Pons (tissue), 1 donor: ENCODE results near the gene ABCA9.
"Not testable (repeated sequence)": the region's sequence is repeated elsewhere in the genome, so short reads cannot be mapped to it uniquely, and the experiment has no call there.

Experiments used
- DNase-seq: peaks from one replicate; pipeline ENCODE4 v3.0.0-alpha.2; 2016; ENCODE audit warnings: low spot score

Gene ABCA9, protein sequence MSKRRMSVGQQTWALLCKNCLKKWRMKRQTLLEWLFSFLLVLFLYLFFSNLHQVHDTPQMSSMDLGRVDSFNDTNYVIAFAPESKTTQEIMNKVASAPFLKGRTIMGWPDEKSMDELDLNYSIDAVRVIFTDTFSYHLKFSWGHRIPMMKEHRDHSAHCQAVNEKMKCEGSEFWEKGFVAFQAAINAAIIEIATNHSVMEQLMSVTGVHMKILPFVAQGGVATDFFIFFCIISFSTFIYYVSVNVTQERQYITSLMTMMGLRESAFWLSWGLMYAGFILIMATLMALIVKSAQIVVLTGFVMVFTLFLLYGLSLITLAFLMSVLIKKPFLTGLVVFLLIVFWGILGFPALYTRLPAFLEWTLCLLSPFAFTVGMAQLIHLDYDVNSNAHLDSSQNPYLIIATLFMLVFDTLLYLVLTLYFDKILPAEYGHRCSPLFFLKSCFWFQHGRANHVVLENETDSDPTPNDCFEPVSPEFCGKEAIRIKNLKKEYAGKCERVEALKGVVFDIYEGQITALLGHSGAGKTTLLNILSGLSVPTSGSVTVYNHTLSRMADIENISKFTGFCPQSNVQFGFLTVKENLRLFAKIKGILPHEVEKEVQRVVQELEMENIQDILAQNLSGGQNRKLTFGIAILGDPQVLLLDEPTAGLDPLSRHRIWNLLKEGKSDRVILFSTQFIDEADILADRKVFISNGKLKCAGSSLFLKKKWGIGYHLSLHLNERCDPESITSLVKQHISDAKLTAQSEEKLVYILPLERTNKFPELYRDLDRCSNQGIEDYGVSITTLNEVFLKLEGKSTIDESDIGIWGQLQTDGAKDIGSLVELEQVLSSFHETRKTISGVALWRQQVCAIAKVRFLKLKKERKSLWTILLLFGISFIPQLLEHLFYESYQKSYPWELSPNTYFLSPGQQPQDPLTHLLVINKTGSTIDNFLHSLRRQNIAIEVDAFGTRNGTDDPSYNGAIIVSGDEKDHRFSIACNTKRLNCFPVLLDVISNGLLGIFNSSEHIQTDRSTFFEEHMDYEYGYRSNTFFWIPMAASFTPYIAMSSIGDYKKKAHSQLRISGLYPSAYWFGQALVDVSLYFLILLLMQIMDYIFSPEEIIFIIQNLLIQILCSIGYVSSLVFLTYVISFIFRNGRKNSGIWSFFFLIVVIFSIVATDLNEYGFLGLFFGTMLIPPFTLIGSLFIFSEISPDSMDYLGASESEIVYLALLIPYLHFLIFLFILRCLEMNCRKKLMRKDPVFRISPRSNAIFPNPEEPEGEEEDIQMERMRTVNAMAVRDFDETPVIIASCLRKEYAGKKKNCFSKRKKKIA (N-terminal part only)

DNA sequence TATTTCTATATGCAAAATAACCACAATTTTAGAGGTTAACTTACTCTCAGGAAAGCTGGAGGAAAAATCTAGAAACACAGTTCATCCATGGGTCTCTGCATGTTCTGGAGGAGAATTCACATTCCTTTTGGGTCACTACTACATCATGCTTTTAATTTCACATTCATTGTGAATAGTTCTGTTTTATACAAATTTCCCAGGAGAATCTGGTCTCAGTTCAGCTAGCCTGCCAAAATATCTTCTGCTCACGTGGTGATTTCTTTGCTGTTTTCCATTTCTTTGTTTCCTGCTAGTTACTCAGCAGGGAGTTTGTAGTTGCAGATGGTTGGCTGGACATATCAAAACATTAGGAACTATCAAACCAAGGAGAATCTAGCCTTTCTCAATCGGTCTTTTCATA, at the start of gene ABCA9:
TSS of gene ABCA9 (minus strand) at position 106 of the 400 bp plus-strand sequence. CDS start 9,801 bp downstream, outside the sequence.
- peak; percentile 35 for DNase-seq

DNA sequence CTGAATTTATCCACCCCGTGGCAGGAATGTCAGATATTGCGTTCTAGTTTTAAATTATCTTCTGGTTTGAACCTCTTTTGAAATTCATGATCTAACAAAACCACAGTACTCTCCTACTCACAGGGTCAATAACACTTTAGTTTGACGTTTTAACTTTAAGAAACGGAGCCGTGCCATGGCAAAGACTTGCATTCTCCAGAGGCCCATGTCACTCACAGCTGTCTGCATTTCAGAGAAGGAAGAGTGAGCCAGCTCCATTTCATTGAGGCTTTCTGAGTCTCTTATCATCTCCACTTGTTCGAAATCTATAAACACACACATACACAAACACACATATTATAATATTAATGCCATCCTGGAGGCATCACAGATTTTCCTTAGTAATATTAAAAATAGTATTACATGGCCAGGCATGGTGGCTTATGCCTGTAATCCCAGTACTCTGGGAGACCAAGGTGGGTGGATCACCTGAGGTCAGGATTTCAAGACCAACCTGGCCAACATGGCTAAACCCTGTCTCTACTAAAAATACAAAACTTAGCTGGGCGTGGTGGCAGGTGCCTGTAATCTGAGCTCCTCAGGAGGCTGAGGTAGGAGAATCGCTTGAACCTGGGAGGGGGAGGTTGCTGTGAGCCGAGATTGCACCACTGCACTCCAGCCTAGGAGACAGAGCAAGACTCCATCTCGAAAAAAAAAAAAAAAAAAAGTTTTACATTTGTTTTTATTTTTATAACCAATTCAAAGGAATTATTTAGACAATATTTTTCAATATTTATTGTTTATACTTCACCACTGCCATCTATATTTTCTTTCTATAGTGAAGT, 45.4 kb upstream of the ABCA9 start:
- DNase-seq: no peak

DNA sequence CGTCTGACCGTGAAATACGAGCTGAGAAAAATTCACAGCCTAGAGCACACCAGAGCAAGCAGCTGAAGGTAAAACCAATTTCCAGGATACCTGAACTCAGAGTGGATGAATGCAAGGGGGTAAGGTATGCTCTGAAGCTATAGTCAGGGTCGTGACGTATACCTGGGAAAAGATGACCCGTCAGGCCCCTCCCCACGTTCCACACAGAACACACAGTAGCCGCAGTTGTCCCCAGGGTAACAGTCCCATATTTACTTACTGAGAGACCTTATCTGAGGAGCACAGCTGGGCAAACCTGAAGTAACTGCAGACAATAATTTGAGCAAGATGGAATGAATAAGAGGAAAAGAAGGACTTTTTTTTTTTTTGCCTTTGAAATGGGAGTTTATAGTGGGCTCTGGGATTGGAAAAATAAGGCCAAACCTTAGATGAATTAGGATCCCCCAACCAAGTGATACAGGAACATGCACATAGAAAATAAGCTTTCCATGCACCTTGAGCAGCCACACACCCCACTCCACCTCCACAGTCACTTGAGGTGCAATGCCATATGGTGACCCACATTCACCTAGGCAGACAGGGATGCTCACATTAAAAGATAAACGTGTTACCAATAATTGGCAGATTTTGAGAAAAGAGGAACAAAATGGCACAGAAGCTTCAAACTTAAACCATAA, 43.0 kb upstream of the ABCA9 start:
- no peak for DNase-seq

DNA sequence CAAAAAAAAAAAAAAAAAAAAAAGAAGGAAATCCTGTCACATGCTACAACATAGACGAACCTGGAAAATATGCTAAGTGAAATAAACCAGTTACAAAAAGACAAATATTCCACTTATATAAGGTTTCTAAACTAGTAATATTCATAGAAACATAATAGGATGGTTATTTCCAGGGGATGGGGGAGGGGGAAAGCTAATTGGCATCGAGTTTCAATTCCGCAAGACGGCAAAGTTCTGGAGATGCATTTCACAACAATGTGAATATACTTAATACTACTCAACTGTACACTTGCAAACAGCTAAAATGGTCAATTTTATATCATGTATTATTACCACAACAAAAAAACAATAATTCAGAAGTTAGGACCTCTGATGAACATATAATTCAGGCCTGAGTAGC, 37.9 kb upstream of the ABCA9 start:
- DNase-seq: no peak

DNA sequence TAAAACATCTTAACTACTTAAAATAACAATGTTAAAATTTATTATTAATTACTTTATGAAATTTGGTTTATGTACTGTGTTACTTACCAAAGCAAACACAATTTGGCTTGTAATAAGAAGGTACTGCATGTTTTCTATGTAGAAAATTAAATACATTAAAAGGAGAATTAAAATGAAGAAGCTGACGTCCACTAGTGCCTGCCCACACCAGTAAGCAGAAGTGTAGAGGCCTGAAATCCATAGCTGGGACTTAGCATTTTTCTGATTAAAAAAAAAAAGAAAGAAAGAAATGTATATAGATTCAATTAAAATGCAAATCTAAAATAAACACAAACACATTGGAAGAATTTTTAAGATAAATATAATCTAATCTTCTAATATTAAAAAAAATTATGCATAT, 35.8 kb upstream of the ABCA9 start:
- no peak for DNase-seq

DNA sequence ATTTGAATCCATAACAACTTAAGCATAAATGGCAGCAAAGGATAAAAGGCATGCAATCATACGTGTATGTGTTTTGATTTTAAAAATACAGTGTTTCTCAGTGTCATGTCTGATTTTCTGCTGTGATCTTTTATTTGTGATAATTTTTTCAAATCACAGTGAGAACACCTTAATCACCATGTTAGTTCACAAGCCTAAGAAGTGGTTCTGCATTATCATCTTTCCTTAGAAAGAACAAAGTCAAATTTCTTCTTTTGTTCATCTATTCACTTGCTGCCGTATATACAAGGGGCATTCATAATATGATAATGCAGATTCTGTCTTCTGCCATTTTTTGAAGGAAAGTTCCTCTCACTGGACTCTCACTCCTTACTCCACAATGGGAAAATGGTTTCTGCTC, 33.3 kb upstream of the ABCA9 start:
- DNase-seq: no peak

DNA sequence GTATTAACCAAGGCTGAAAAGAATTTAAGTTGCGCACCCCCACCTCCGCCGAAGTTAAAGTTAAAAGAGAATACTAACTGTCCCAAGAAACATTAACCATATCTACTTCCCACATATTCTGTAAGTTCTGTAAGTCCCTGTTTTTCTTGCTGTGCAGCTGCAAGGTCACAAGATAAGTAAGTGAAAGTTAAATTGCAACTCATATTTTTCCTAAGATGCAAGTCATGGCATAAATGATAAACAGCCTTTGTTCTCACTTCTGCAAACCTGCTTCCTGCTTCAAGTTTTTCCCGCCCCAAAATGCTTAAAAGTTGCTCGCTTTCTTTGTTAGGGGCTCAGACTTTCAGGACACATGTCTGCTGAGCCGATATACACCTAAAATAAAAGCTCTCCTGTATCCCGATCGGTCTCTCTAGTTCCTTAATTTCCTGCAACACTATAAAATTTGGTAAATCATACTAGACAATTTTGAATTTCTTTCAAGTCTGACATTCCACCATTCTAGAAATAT, 32.6 kb upstream of the ABCA9 start:
- DNase-seq: no peak

DNA sequence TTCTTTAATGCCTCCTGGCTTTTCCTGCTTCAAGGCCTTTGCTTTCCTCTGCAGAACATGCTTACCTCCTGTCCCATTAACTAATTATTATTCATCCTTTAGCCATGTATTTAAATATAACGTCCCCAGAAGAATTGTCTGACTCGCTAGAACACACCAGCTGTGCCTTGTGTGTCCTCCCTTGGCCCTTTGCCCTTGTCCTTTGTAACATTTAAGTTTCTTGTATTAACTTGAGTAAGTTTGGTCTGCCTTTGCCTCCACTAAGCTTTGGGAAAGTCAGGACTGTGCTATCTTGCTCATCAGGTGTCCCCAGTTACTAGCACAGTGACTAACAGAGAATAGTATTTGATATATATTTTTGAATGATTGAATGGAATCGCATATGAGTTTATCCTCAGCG, 29.6 kb upstream of the ABCA9 start:
- DNase-seq: no peak

DNA sequence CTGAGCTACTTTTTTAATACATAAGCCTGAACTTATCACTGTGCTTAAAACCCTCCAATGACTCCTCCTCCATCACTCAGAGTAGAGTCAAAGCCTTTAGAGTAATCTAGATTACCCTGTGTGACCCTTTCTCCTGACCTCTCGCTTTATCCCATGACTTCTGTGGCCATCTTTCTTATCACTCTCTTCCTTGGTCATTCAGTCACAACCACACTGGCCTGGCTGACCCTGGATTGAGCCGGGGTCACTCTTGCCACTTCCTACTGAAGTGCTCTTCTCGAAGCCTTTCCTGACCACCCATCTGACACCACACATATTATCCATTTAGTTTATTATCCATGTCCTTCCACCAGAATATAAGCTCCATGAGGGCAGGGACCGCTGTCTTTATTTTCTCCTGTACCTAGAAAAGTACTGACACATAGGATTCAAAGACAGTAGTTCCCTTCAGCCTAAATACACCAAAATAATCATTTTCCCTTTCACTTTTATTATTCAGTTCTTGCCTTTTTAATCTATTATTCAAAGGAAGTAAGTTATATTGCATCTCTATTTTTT, 28.0 kb upstream of the ABCA9 start:
- no peak for DNase-seq

DNA sequence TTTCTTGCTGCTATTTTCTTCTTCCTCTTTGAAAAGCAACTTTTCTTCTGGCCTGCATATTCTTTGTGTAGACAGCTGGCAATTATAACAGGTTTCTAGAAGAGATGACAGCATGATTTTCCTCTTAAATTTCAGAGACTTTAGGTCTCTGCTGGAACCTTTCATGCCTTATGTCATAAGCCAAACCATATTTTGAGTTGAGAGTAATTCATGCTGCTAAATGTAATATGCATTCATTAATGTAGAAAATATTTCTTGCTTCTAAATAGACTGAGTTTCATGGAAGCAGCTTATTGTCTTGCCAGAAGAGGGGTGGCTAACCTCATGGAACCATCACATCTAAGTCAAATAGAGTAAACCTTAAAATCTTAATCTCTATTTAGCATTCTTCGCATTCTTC, 25.9 kb upstream of the ABCA9 start:
- no peak for DNase-seq

DNA sequence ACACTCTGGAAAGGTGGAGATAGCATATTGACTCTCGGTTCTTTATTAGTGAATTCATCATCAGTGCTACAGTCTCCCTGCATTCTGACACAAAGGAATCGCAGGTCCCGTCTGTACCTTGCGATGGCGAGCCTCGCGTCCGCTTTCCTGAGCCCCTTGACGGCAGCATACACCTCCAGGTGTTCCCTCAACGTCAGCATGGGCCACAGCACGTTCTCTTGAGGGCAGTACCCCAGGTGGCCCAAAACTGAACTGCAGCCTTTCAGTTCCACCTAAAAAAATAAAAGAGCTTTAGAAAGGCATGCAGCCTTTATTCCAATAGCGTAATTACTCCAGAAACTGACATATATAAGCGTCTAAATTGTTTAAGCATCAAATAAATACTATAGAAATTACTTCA, 24.2 kb upstream of the ABCA9 start:
- no peak for DNase-seq

DNA sequence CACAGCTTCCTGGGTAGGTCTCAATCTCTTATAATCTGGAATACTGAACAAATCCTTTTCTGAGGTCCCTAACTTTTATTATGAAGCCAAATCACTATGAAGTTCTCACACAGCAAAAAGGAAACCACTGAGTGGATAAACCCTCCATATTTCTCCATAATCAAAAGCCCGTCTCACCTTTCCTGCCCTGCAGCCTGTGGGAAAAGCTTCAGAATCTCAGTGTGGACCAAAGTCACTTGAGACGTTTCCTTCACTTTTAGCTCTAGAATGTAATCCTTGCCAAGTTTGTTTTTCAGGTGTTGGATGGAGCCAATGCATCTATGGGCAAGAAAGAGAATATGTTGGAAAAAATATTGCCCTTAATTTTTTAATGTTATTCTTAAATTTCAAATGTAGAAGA, 22.0 kb upstream of the ABCA9 start:
- no peak for DNase-seq

DNA sequence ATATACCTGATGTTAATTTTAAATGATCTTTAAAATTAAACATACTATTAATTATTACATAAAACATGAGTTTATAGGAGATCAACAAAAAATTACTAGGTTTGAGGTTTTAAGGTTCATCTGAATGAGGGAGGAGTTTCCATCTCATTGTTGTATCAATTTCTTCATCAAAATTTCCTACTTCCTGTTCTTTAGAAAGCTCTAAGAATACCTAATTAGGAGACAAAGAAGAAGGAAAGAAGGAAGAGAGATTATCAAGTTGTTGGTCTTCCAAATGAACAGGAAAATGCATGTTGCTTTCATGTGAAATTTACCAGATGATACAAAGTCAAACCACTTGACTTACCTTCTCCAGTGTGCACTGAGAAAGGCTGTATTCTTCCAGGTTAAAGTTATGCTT, 18.1 kb upstream of the ABCA9 start:
- no peak for DNase-seq

DNA sequence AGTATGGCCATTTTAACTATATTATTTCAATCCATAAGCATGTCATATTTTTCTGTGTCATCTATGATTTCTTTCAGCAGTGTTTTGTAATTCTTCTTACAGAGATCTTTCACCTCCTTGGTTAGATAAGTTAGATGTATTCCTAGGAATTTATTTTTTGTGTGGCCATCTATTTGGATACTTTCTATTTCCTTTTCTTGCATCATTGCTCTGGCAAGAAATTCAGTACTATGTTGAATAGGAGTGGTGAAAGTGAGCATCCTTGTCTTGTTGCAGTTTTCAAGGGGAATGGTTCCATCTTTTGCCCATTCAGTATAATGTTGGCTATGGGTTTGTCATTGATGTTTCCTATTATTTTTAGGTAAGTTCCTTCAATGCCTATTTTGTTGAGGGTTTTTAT, 15.1 kb upstream of the ABCA9 start:
- no peak for DNase-seq

DNA sequence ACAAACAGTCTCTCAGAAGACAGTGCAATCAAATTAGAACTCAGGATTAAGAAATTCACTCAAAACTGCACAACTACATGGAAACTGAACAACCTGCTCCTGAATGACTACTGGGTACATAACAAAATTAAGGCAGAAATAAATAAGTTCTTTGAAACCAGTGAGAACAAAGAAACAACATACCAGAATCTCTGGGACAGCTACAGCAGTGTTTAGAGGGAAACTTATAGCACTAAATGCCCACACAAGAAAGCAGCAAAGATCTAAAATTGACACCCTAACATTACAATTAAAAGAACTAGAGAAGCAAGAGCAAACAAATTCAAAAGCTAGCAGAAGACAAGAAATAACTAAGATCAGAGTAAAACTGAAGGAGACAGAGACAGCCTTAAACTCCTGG, 12.7 kb upstream of the ABCA9 start:
- DNase-seq: not testable (repeated sequence)

DNA sequence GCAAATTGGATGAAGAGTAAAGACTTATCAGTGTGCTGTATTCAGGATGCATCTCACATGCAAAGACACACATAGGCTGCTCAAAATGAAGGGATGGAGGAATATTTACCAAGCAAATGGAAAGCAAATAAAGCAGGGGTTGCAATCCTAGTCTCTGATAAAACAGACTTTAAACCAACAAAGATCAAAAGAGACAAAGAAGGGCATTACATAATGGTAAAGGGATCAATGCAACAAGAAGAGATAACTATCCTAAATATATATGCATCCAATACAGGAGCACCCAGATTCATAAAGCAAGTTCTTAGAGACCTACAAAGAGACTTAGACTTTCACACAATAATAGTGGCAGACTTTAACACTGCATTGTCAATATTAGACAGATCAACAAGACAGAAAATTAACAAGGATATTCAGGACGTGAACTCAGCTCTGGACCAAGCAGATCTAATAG, 12.1 kb upstream of the ABCA9 start:
- DNase-seq: not testable (repeated sequence)

DNA sequence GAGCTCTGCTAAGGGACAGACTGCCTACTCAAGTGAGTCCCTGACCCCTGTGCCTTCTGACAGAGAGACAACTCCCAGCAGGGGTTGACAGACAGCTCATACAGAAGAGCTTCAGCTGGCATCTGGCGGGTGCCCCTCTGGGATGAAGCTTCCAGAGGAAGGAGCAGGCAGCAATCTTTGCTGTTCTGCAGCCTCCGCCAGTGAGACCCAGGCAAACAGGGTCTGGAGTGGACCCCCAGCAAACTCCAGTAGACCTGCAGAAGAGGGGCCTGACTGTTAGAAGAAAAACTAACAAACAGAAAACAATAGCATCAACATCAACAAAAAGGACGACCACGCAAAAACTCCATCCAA, 10.5 kb upstream of the ABCA9 start:
- not testable (repeated sequence) for DNase-seq

DNA sequence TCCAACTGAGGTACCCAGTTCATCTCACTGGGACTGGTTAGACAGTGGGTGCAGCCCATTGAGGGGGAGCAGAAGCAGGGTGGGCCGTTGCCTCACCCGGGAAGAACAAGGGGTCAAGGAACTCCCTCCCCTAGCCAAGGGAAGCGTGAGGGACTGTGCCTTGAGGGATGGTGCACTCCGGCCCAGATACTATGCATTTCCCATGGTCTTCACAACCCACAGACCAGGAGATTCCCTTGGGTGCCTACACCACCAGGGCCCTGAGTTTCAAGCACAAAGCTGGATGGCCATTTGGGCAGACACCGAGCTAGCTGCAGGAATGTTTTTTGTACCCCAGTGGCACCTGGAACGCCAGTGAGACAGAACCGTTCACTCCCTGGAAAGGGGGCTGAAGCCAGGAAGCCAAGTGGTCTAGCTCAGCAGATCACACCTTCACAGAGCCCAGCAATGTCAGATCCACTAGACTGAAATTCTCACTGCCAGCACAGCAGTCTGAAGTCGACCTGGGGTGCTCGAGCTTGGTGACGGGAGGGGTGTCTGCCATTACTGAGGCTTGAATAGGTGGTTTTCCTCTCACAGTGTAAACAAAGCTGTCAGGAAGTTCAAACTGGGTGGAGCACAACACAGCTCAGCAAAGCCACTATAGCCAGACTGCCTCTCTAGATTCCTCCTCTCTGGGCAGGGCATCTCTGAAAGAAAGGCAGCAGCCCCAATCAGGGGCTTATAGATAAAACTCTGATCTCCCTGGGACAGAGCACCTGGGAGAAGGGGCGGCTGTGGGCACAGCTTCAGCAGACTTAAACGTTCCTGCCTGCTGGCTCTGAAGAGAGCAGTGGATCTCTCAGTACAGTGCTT, 9.9 kb upstream of the ABCA9 start:
- DNase-seq: not testable (repeated sequence)

DNA sequence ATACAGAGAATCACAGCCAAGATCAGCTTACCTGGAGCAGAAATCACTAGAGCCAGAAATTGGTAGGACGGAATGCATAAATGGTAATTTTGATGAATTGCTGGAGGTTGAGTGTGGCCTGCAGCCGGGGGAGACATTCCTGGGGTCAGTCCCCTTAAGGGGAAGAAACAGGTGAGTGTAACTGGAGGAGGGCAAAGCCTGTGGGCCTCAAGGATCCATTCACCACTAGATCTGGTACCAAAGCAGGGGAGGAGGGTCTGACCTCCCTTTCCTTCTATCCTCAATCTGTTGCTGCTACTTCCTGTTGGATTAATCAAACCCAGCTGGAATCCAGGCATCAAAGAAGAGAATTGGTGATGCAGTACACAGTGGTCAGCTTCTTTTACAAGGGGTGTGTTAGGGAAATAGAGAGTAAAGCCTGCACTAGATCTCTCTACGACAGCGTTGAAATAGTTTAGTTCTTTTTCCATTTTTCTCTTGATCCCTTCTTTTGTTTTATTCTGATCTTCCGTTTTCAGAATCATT, 8.6 kb upstream of the ABCA9 start:
- no peak for DNase-seq
